DND-41 (cell line): Measurements from ENCODE around the gene TKT.

Source experiments
- CTCF ChIP-seq: IDR thresholded peaks from 2 replicates; pipeline ENCODE4 v1.5.1; 2012; ENCODE audit warnings: borderline replicate concordance, low read length, moderate library complexity, mild to moderate bottlenecking; ENCODE audit not compliant: poor library complexity, severe bottlenecking; ENCODE audit errors: extremely low read depth
- EZH2 ChIP-seq: IDR thresholded peaks from 3 replicates; pipeline ENCODE4 v1.6.1; 2012; ENCODE audit warnings: borderline replicate concordance, low read depth, mild to moderate bottlenecking, moderate library complexity, low read length, inconsistent platforms; ENCODE audit not compliant: severe bottlenecking

DNA sequence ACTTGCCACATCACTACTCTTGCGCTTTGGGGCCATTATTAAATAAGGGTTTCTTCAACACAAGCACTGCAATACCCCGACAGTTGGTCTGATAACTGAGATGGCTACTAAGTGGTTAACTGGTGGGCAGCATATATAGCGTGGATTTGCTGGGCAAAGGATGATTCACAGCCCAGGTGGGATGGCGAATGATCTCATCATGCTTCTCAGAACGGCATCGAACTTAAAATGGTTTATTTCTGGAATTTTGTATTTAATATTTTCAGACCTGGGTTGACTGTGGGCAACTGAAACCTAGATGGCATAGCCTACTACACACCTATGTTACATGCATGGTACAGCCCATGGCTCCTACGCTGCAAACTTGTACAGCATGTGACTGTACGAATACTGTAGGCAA lies 26.8 kb upstream of the TKT start:
- TF ChIP-seq CTCF: no peak
- TF ChIP-seq EZH2: no peak
